NK-92 (cell line): Measurements from ENCODE around the gene DEGS2.

Experiments
- DNase-seq: peaks from one replicate; lab custom pipeline; 2025; ENCODE audit not compliant: unreplicated experiment; lab: John Stamatoyannopoulos, UW

Gene DEGS2

DNA sequence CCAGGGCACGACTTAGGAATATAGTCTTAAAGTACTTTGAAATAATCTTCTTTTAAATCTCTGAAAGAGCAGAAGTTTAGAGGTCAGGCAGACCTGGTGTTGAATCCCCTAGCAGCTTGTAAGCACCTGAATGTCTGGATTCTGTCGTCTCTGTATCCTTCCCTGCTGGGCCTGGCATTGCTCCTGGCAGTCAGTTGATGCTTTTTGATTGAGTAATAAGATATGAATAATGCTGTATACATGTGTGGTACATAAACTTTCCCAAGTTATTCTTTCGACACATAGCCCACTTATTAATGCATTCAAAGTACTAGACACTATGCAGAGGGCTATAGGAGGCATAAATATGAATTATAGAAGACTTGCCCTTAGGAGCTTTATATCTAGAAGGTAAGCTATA is 62.8 kb downstream of the DEGS2 start:
- DNase-seq, result no peak
